ENCODE measurements around the gene C5orf47.

- no peak for TF ChIP-seq CTCF (conservative IDR thresholded peaks at IDR 0.05 in 1 of 2, IDR thresholded peaks at IDR 0.05 in 1 of 2; ENCODE audit: low read depth in 1 of 2, low read length in 2 of 2)
- TF ChIP-seq EZH2 (IDR thresholded peaks at IDR 0.05; ENCODE audit: low read length, missing control alignments) = no peak
These were observed 19.6 kb upstream of the C5orf47 start for GRCh38 chr5:173969167-173970049.

Measured in fibroblast of lung (primary cell).